ENCODE data around the gene ADO.

GRCh38 chr10:62766386-62766785 is 38.1 kb upstream of the ADO start:
- TF ChIP-seq POLR2A (IDR thresholded peaks at IDR 0.05) (no peak), CTCF (IDR thresholded peaks at IDR 0.05) (no peak)

Data from testis (tissue), 2 donors.